ENCODE results near the gene SPON2.

SPON2 gene

DNA sequence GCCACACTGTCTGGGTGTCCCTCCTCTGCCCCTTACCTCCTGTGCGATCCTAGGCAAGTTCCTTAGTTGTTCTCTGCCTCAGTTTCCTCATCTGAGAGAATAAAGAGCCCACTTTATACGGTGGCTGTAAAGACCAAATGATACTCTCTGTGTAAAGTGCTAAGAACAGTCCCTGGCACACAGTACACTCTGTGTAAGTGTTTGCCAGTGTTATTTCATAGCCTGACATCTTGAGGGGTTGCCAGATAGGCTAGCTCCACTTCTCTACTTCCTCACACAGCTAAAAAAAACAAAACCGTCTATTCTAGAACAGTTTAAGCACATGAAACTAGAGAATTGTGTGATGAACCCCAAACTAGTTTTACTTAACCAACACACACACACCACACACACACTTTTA is 17.1 kb downstream of the SPON2 start:
- Histone ChIP-seq H3K4me1 (ENCODE audit: low read length) (0 out of 2 replicates have a peak, but pooled peaks cover 8% of the 10 kb centered on the region), H3K9ac (ENCODE audit: low read length) (no peak overlapping the region), H4K20me1 (ENCODE audit: insufficient read depth, low read length) (no peaks in the 10 kb centered on the region), H3K27me3 (replicated peaks; ENCODE audit: insufficient read depth, low read length) (peaks cover 16% of the 10 kb centered on the region; the same call in 1 of the 2 replicates), H3K4me2 (ENCODE audit: low read depth, low read length) (peak overlapping the region; percentile 51; the same call in 1 of the 2 replicates), H3K9me2 (replicated peaks; ENCODE audit: insufficient read depth, low read length) (no peaks in the 10 kb centered on the region), H3K27ac (ENCODE audit: low read length) (no peak overlapping the region), H2AFZ (ENCODE audit: low read length) (no peak overlapping the region), H3K9me3 (replicated peaks; ENCODE audit: insufficient read depth, low read length) (no peaks in the 10 kb centered on the region), H3K36me3 (replicated peaks; ENCODE audit: insufficient read depth, low read length) (no peaks in the 10 kb centered on the region), H3K4me3 (ENCODE audit: low read length) (no peak overlapping the region), H3K79me2 (ENCODE audit: low read length) (no peaks in the 10 kb centered on the region), H3F3A (ENCODE audit: insufficient read depth, low read length) (no peaks in the 10 kb centered on the region)
- TF ChIP-seq EZH2 (optimal IDR thresholded peaks at IDR 0.05; ENCODE audit: low read depth, low read length) = no peak
- TF ChIP-seq EZH2phosphoT487 (IDR thresholded peaks at IDR 0.05; ENCODE audit: low read length) = no peak
- no peak for DNase-seq

DNA sequence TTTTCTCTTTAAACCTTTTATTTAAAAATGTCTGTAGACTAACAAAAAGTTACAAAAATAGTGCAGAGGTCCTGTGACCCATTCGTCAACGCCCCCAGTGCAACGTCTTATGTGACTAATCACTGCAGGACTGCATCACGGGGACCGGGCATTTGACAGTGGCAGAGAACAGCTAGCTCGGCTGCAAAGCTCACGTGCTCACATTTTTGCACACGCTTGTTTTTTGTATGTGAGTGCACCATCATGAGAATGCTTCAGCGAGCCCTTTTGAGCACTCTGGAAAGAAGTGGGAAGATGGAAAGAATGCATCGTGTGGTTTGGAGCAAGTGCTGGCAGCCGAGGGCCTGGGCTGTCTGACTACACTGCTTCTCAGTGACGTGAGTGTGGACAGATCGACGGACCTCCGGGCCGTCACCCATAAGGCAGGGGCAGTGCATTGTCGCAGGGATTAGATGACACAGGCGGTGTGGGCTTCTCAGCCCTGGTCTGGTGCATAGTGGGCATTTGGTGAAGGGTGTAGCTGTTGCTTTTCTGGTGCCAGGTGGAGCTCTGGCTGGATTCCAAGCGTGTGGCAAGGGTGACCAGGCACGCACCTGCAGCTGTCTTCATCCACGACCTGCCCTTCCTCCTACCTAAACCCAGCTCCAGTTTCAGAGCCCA is 17.7 kb downstream of the SPON2 start:
- Histone ChIP-seq H3K4me3 (ENCODE audit: low read length) (0 out of 2 replicates have a peak overlapping the region, but pooled peaks have one; percentile 14), H3K9me2 (replicated peaks; ENCODE audit: insufficient read depth, low read length) (no peaks in the 10 kb centered on the region), H3K36me3 (replicated peaks; ENCODE audit: insufficient read depth, low read length) (no peaks in the 10 kb centered on the region), H3K27ac (ENCODE audit: low read length) (no peak overlapping the region), H3K9me3 (replicated peaks; ENCODE audit: insufficient read depth, low read length) (no peaks in the 10 kb centered on the region), H3F3A (ENCODE audit: insufficient read depth, low read length) (no peaks in the 10 kb centered on the region), H3K4me2 (ENCODE audit: low read depth, low read length) (peak overlapping the region; percentile 51), H4K20me1 (ENCODE audit: insufficient read depth, low read length) (no peaks in the 10 kb centered on the region), H3K79me2 (ENCODE audit: low read length) (no peaks in the 10 kb centered on the region), H3K27me3 (replicated peaks; ENCODE audit: insufficient read depth, low read length) (peaks cover 16% of the 10 kb centered on the region; the same call in 1 of the 2 replicates), H3K4me1 (ENCODE audit: low read length) (0 out of 2 replicates have a peak, but pooled peaks cover 8% of the 10 kb centered on the region), H2AFZ (ENCODE audit: low read length) (peak overlapping the region; percentile 36), H3K9ac (ENCODE audit: low read length) (no peak overlapping the region)
- no peak for DNase-seq
- no peak for TF ChIP-seq EZH2phosphoT487 (IDR thresholded peaks at IDR 0.05; ENCODE audit: low read length)

DNA sequence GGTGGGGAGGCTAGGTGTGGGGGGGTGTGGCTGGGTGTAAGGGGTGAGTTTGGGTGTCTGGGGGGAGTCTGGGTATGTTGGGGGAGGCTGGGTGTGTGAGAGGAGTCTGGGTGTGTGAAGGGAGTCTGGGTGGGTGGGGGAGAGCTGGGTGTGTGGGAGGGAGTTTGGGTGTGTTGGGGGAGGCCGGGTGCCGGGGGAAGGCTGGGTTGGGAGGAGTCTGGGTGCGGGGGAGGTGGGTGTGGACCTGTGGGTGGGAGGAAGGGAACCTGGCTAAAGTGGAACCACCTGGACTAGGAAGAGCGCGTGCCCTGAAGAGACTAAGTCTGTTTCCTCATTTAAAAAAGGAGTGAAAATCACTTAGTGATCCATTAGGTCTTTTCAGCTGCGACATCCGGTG is 18.3 kb downstream of the SPON2 start:
- Histone ChIP-seq H3K9me2 (replicated peaks; ENCODE audit: insufficient read depth, low read length) (no peaks in the 10 kb centered on the region), H3K4me1 (ENCODE audit: low read length) (0 out of 2 replicates have a peak, but pooled peaks cover 8% of the 10 kb centered on the region), H3K27ac (ENCODE audit: low read length) (no peak overlapping the region), H3K36me3 (replicated peaks; ENCODE audit: insufficient read depth, low read length) (no peaks in the 10 kb centered on the region), H3K27me3 (replicated peaks; ENCODE audit: insufficient read depth, low read length) (peaks cover 19% of the 10 kb centered on the region; the same call in 1 of the 2 replicates), H3K4me2 (ENCODE audit: low read depth, low read length) (peak overlapping the region; percentile 51; the same call in 1 of the 2 replicates), H4K20me1 (ENCODE audit: insufficient read depth, low read length) (no peaks in the 10 kb centered on the region), H3F3A (ENCODE audit: insufficient read depth, low read length) (no peaks in the 10 kb centered on the region), H3K9me3 (replicated peaks; ENCODE audit: insufficient read depth, low read length) (no peaks in the 10 kb centered on the region), H3K4me3 (ENCODE audit: low read length) (no peak overlapping the region), H2AFZ (ENCODE audit: low read length) (no peak overlapping the region), H3K79me2 (ENCODE audit: low read length) (no peaks in the 10 kb centered on the region), H3K9ac (ENCODE audit: low read length) (no peak overlapping the region)
- no peak for DNase-seq
- no peak for TF ChIP-seq EZH2phosphoT487 (IDR thresholded peaks at IDR 0.05; ENCODE audit: low read length)
- TF ChIP-seq EZH2 (optimal IDR thresholded peaks at IDR 0.05; ENCODE audit: low read depth, low read length) = no peak
- TF ChIP-seq, protein P1, sequence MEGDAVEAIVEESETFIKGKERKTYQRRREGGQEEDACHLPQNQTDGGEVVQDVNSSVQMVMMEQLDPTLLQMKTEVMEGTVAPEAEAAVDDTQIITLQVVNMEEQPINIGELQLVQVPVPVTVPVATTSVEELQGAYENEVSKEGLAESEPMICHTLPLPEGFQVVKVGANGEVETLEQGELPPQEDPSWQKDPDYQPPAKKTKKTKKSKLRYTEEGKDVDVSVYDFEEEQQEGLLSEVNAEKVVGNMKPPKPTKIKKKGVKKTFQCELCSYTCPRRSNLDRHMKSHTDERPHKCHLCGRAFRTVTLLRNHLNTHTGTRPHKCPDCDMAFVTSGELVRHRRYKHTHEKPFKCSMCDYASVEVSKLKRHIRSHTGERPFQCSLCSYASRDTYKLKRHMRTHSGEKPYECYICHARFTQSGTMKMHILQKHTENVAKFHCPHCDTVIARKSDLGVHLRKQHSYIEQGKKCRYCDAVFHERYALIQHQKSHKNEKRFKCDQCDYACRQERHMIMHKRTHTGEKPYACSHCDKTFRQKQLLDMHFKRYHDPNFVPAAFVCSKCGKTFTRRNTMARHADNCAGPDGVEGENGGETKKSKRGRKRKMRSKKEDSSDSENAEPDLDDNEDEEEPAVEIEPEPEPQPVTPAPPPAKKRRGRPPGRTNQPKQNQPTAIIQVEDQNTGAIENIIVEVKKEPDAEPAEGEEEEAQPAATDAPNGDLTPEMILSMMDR (IDR thresholded peaks at IDR 0.05; ENCODE audit: low read length) = no peak

DNA sequence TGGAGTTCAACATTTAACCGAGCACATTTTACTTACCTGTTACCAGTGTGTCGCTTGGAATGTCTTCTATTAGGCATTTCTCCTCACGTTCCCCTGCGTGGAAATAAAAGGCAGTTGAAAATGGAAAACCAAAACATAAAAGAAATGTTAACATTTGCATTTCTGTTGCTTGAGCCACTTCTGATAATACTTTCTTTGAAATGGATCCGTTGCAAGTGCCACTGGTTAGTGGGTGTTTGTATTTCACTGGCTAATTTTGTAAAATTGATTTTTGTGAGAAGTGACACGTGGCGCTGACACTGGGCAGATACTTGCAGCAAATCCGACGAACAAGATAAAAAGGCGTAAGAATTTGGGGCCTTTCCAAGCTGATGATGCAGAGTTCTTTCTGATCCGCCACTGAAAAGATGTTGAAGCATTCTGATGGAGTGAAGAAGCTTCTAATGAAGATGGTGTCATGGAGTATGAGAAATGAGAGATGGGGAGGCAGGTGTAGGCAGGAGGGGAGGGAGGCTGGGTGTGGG is 18.8 kb downstream of the SPON2 start:
- H3K27me3 ChIP-seq (replicated peaks; ENCODE audit: insufficient read depth, low read length) = peaks cover 24% of the 10 kb centered on the region
- H3F3A ChIP-seq (ENCODE audit: insufficient read depth, low read length) = no peaks in the 10 kb centered on the region
- no peaks in the 10 kb centered on the region for H3K9me2 ChIP-seq (replicated peaks; ENCODE audit: insufficient read depth, low read length)
- H3K9ac ChIP-seq (ENCODE audit: low read length) = no peak overlapping the region
- H3K4me3 ChIP-seq (ENCODE audit: low read length) = no peak overlapping the region
- H3K4me1 ChIP-seq (ENCODE audit: low read length) = 0 out of 2 replicates have a peak, but pooled peaks cover 8% of the 10 kb centered on the region
- H2AFZ ChIP-seq (ENCODE audit: low read length) = no peak overlapping the region
- H3K4me2 ChIP-seq (ENCODE audit: low read depth, low read length) = no peak overlapping the region
- TF ChIP-seq, protein P1 (IDR thresholded peaks at IDR 0.05; ENCODE audit: low read length) = no peak
- no peak for TF ChIP-seq EZH2phosphoT487 (IDR thresholded peaks at IDR 0.05; ENCODE audit: low read length)
- TF ChIP-seq EZH2 (optimal IDR thresholded peaks at IDR 0.05; ENCODE audit: low read depth, low read length) = no peak
- H3K79me2 ChIP-seq (ENCODE audit: low read length) = no peaks in the 10 kb centered on the region
- no peaks in the 10 kb centered on the region for H4K20me1 ChIP-seq (ENCODE audit: insufficient read depth, low read length)
- no peaks in the 10 kb centered on the region for H3K36me3 ChIP-seq (replicated peaks; ENCODE audit: insufficient read depth, low read length)
- no peaks in the 10 kb centered on the region for H3K9me3 ChIP-seq (replicated peaks; ENCODE audit: insufficient read depth, low read length)
- no peak overlapping the region for H3K27ac ChIP-seq (ENCODE audit: low read length)
- no peak for DNase-seq

Measured in MM.1S (cell line).